Ovary (tissue), 3 donors: ENCODE measurements around the gene FMN1.

Experiments used
- CTCF ChIP-seq, 3 donors: fragments of 450-650 bp in 2 of 3; fragments of 200-600 bp in 1 of 3; IDR thresholded peaks; one replicate each; pipeline versions ENCODE4 v1.5.1 to v1.8.0; 2016 to 2022; ENCODE audit warnings: antibody characterized with exemption in 3 of 3, mild to moderate bottlenecking in 1 of 3
- POLR2A ChIP-seq: fragments of 450-650 bp; IDR thresholded peaks from one replicate; pipeline ENCODE4 v1.6.1; 2017; ENCODE audit warnings: antibody characterized with exemption, mild to moderate bottlenecking, moderate library complexity
- donor health status: DM: no; HTN: no; CAD: no.

- peak in 1 of 3 donors; percentile 17 for TF ChIP-seq CTCF (IDR thresholded peaks at IDR 0.05)
- no peak for TF ChIP-seq POLR2A
Measured at GRCh38 chr15:32994810-32995424, 199.6 kb downstream of the FMN1 start.
